ENCODE measurements around the gene GAB1.

Gene GAB1

DNA sequence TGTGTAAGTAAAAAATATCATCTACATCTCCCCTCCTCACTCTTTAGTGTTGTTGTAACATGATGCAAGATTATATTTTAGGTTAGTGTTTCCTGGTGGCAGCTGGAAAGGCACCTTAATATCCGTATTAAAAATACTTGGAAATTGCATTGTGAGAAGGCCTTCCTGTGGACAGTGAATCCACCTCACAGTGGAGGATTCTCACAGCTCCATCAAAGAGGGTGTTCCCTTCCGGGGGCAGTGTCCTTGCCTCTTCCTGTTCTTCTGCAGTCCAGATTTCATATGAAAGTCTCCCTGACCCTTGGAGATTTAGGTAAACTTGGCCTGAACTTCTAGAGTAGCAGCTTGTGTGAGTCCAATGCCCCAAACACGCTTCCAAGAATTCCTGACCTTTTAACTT is 29.9 kb upstream of the GAB1 start:
- Histone ChIP-seq H3K27ac (ENCODE audit: low read depth, low read length, severe bottlenecking) (no peak overlapping the region), H3K4me1 (ENCODE audit: control insufficient read depth, insufficient read depth, low read length, poor library complexity, severe bottlenecking) (no peaks in the 10 kb centered on the region), H3K9me3 (ENCODE audit: control insufficient read depth, low read length) (no peaks in the 10 kb centered on the region), H3K36me3 (ENCODE audit: control insufficient read depth, insufficient read depth, low read length) (no peaks in the 10 kb centered on the region), H3K4me3 (ENCODE audit: extremely low read depth, insufficient read depth, low read length, poor library complexity, severe bottlenecking) (no peak overlapping the region)
- WGBS, 2 experiments (ENCODE audit: insufficient coverage in 2 of 2) = 69 to 92% methylated on average over 2 to 3 of the region's 3 CpGs

GRCh38 chr4:143307531-143307930 is 29.1 kb upstream of the GAB1 start:
- H3K9me3 ChIP-seq (ENCODE audit: control insufficient read depth, low read length) = no peaks in the 10 kb centered on the region
- 75 to 100% methylated on average over 1 of the region's 1 CpG for WGBS, 2 experiments (ENCODE audit: insufficient coverage in 2 of 2)
- H3K36me3 ChIP-seq (ENCODE audit: control insufficient read depth, insufficient read depth, low read length) = no peaks in the 10 kb centered on the region
- H3K27ac ChIP-seq (ENCODE audit: low read depth, low read length, severe bottlenecking) = no peak overlapping the region
- no peaks in the 10 kb centered on the region for H3K4me1 ChIP-seq (ENCODE audit: control insufficient read depth, insufficient read depth, low read length, poor library complexity, severe bottlenecking)
- no peak overlapping the region for H3K4me3 ChIP-seq (ENCODE audit: extremely low read depth, insufficient read depth, low read length, poor library complexity, severe bottlenecking)

DNA sequence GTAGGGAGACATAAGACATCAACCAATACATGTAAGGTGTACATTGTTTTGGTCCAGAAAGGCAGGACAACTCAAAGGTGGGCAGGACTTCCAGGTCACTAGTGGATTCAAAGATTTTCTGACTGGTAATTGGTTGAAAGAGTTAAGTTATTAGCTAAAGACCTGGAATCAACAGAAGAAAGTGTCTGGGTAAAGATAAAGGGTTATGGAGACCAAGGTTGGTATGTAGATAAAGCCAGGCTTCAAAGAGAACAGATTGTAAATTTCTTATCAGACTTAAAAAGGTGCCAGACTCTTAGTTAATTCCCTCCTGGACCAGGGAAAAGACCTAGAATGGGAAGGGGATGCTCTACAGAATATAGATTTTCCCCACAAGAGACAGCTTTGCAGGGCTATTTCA is 28.3 kb upstream of the GAB1 start:
- no peaks in the 10 kb centered on the region for H3K9me3 ChIP-seq (ENCODE audit: control insufficient read depth, low read length)
- no peak overlapping the region for H3K27ac ChIP-seq (ENCODE audit: low read depth, low read length, severe bottlenecking)
- H3K4me1 ChIP-seq (ENCODE audit: control insufficient read depth, insufficient read depth, low read length, poor library complexity, severe bottlenecking) = no peaks in the 10 kb centered on the region
- no peak overlapping the region for H3K4me3 ChIP-seq (ENCODE audit: extremely low read depth, insufficient read depth, low read length, poor library complexity, severe bottlenecking)
- H3K36me3 ChIP-seq (ENCODE audit: control insufficient read depth, insufficient read depth, low read length) = no peaks in the 10 kb centered on the region

GRCh38 chr4:143311924-143312323 is 24.8 kb upstream of the GAB1 start:
- Histone ChIP-seq H3K27ac (ENCODE audit: low read depth, low read length, severe bottlenecking) (no peak overlapping the region), H3K36me3 (ENCODE audit: control insufficient read depth, insufficient read depth, low read length) (no peaks in the 10 kb centered on the region), H3K4me3 (ENCODE audit: extremely low read depth, insufficient read depth, low read length, poor library complexity, severe bottlenecking) (no peak overlapping the region), H3K9me3 (ENCODE audit: control insufficient read depth, low read length) (no peaks in the 10 kb centered on the region), H3K4me1 (ENCODE audit: control insufficient read depth, insufficient read depth, low read length, poor library complexity, severe bottlenecking) (peaks cover 3% of the 10 kb centered on the region)
- 91 to 92% methylated on average over 3 of the region's 3 CpGs for WGBS, 2 experiments (ENCODE audit: insufficient coverage in 2 of 2)

- WGBS, 2 experiments (ENCODE audit: insufficient coverage in 2 of 2) = no CpG with 5 or more reads among the region's 1 CpG
- Histone ChIP-seq H3K36me3 (ENCODE audit: control insufficient read depth, insufficient read depth, low read length) (no peaks in the 10 kb centered on the region), H3K9me3 (ENCODE audit: control insufficient read depth, low read length) (no peaks in the 10 kb centered on the region), H3K4me1 (ENCODE audit: control insufficient read depth, insufficient read depth, low read length, poor library complexity, severe bottlenecking) (peaks cover 3% of the 10 kb centered on the region), H3K4me3 (ENCODE audit: extremely low read depth, insufficient read depth, low read length, poor library complexity, severe bottlenecking) (no peak overlapping the region), H3K27ac (ENCODE audit: low read depth, low read length, severe bottlenecking) (no peak overlapping the region)
These were observed 23.2 kb upstream of the GAB1 start for GRCh38 chr4:143313521-143313920.

DNA sequence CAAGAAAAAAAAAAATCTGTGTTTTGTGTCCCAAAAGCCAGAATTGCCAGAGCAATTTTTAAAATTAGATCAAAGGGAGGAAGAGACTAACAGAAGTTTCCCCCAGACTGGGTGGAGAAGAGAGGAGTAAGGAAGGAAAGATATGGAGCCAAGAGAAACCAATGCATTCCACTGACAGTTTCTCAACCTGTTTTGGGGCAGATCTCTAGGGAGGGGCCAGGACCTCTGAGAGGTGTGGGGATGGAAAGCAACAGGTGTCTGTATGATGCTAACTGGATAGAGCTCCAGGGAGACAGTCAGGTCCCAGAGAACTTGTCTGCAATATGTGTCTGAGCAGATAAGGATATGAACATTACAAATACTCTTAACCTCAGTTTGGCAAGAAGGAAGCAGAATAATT is 22.7 kb upstream of the GAB1 start:
- H3K4me1 ChIP-seq (ENCODE audit: control insufficient read depth, insufficient read depth, low read length, poor library complexity, severe bottlenecking) = peaks cover 3% of the 10 kb centered on the region
- H3K27ac ChIP-seq (ENCODE audit: low read depth, low read length, severe bottlenecking) = no peak overlapping the region
- no peak overlapping the region for H3K4me3 ChIP-seq (ENCODE audit: extremely low read depth, insufficient read depth, low read length, poor library complexity, severe bottlenecking)
- H3K9me3 ChIP-seq (ENCODE audit: control insufficient read depth, low read length) = no peaks in the 10 kb centered on the region
- no peaks in the 10 kb centered on the region for H3K36me3 ChIP-seq (ENCODE audit: control insufficient read depth, insufficient read depth, low read length)

GRCh38 chr4:143320113-143320512 is 16.6 kb upstream of the GAB1 start:
- H3K9me3 ChIP-seq (ENCODE audit: control insufficient read depth, low read length) = no peaks in the 10 kb centered on the region
- H3K4me1 ChIP-seq (ENCODE audit: control insufficient read depth, insufficient read depth, low read length, poor library complexity, severe bottlenecking) = no peaks in the 10 kb centered on the region
- H3K4me3 ChIP-seq (ENCODE audit: extremely low read depth, insufficient read depth, low read length, poor library complexity, severe bottlenecking) = no peak overlapping the region
- no CpG with 5 or more reads among the region's 1 CpG for WGBS, 2 experiments (ENCODE audit: insufficient coverage in 2 of 2)
- H3K36me3 ChIP-seq (ENCODE audit: control insufficient read depth, insufficient read depth, low read length) = no peaks in the 10 kb centered on the region
- no peak overlapping the region for H3K27ac ChIP-seq (ENCODE audit: low read depth, low read length, severe bottlenecking)

- H3K4me1 ChIP-seq (ENCODE audit: control insufficient read depth, insufficient read depth, low read length, poor library complexity, severe bottlenecking) = no peaks in the 10 kb centered on the region
- no peak overlapping the region for H3K4me3 ChIP-seq (ENCODE audit: extremely low read depth, insufficient read depth, low read length, poor library complexity, severe bottlenecking)
- H3K9me3 ChIP-seq (ENCODE audit: control insufficient read depth, low read length) = no peaks in the 10 kb centered on the region
- no peak overlapping the region for H3K27ac ChIP-seq (ENCODE audit: low read depth, low read length, severe bottlenecking)
- no peaks in the 10 kb centered on the region for H3K36me3 ChIP-seq (ENCODE audit: control insufficient read depth, insufficient read depth, low read length)
- WGBS, 2 experiments (ENCODE audit: insufficient coverage in 2 of 2) = 100% methylated on average over 2 of the region's 4 CpGs; no CpG with 5 or more reads in 1 of the 2 experiments
These were observed 9.9 kb upstream of the GAB1 start for GRCh38 chr4:143326735-143327134.

DNA sequence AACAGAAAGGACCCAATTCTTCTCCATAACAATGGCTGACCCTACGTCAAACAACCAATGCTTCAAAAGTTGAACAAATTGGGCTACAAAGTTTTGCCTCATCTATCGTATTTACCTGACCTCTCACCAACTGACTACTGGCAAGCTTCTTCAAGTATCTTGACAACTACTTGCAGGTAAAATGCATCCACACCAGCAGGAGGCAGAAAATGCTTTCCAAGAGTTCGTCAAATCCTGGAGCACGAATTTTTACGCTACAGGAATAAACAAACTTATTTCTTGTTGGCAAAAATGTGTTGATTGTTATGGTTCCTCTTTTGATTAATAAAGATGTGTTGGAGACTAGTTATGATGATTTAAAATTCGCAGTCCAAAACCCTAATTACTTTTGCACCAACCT is 6.7 kb upstream of the GAB1 start:
- Histone ChIP-seq H3K4me3 (ENCODE audit: extremely low read depth, insufficient read depth, low read length, poor library complexity, severe bottlenecking) (no peak overlapping the region), H3K9me3 (ENCODE audit: control insufficient read depth, low read length) (no peaks in the 10 kb centered on the region), H3K4me1 (ENCODE audit: control insufficient read depth, insufficient read depth, low read length, poor library complexity, severe bottlenecking) (no peaks in the 10 kb centered on the region), H3K36me3 (ENCODE audit: control insufficient read depth, insufficient read depth, low read length) (no peaks in the 10 kb centered on the region), H3K27ac (ENCODE audit: low read depth, low read length, severe bottlenecking) (no peak overlapping the region)
- 89 to 91% methylated on average over 5 of the region's 6 CpGs for WGBS, 2 experiments (ENCODE audit: insufficient coverage in 2 of 2)

DNA sequence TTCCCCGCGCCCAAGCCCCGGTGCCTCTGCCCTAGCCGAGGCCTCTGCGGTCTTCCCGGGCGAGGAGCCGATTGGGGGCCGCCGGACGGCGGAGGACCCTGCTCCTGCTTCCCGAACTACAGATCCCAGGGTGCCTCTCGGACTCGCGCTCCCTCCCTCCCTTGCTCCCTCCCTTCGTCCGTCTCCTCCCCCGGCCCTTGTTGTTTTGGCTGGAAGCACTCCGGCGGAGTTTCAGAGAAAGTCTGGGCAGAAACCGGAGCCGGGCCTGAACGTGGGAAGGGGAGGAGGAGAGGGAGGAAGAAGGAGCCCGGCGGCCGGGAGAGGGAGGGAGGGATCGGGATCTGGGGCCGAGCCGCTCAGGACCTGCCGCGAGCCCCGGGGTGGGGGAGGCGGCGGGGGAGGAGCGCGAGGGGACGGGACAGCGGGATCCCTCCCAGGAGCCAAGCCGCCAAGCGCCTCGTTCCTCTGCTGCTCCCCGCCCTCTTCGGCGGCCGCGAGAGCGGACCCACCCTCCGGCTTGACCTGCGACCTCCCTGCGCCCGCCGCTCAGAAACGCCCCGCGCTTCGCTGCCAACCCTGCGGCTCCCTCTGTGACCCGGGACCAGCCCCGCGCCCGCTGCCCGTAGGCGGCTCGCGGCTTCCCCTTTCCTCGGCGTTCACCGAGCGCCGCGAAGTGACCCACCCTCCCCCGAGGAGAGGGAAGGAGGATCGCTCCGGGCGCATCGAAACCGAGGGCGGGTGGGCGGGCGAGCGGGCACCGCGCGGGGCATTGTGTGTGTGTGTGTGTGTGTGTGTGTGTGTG is 496 bp upstream of the GAB1 start:
- 0% methylated on average over 23 to 45 of the region's 85 CpGs for WGBS, 2 experiments (ENCODE audit: insufficient coverage in 2 of 2)
- Histone ChIP-seq H3K27ac (ENCODE audit: low read depth, low read length, severe bottlenecking) (peak overlapping the region; percentile 95), H3K9me3 (ENCODE audit: control insufficient read depth, low read length) (no peaks in the 10 kb centered on the region)

DNA sequence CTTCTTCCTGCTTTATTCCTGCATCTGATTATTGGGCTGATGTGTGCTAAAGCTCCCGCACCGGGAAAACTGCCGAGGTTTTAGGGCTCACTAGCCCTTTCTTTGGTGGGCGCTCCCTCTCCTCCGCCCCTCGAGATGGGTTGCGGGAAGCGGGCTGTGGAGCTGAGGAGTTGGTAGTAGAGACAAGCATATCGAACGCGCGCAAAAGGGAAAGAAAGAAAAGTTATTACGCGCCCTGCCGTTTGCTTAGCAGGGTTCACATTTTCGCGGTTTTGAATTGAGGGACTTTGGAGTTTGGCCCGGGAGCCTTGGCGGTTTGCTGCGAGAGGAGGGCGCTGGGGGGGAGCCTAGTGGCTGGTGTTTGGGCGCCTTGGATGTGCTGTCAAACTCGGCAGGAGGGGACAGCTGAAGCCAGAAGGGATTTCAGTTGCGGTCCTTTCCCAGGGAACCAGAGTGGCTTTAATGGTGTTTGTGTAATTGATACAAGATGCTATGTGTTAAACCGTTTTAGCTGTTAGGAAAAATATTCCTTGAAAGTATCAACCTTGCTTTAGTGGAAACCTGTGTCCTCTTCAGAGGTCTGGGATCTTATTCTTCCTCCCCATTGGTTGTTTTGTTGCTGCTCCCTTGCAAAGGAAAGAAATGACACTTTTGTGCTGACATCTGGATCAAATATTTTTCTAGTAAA is 1.1 kb downstream of the GAB1 start:
- Histone ChIP-seq H3K36me3 (ENCODE audit: control insufficient read depth, insufficient read depth, low read length) (no peaks in the 10 kb centered on the region), H3K4me3 (ENCODE audit: extremely low read depth, insufficient read depth, low read length, poor library complexity, severe bottlenecking) (peak overlapping the region; percentile 84), H3K4me1 (ENCODE audit: control insufficient read depth, insufficient read depth, low read length, poor library complexity, severe bottlenecking) (no peaks in the 10 kb centered on the region), H3K27ac (ENCODE audit: low read depth, low read length, severe bottlenecking) (peak overlapping the region; percentile 69), H3K9me3 (ENCODE audit: control insufficient read depth, low read length) (no peaks in the 10 kb centered on the region)
- WGBS, 2 experiments (ENCODE audit: insufficient coverage in 2 of 2) = 0 to 1% methylated on average over 8 to 15 of the region's 25 CpGs

More for the DNA sequence above, 496 bp upstream of the GAB1 start:
- H3K4me1 ChIP-seq (ENCODE audit: control insufficient read depth, insufficient read depth, low read length, poor library complexity, severe bottlenecking) = no peaks in the 10 kb centered on the region
- H3K4me3 ChIP-seq (ENCODE audit: extremely low read depth, insufficient read depth, low read length, poor library complexity, severe bottlenecking) = peak overlapping the region; percentile 84
- no peaks in the 10 kb centered on the region for H3K36me3 ChIP-seq (ENCODE audit: control insufficient read depth, insufficient read depth, low read length)

Data from mesodermal cell (in vitro differentiated cells).